Measurements from ENCODE around the gene PDCD2L.
"Not testable (repeated sequence)": the region's sequence is repeated elsewhere in the genome, so short reads cannot be mapped to it uniquely, and the experiment has no call there.

DNA sequence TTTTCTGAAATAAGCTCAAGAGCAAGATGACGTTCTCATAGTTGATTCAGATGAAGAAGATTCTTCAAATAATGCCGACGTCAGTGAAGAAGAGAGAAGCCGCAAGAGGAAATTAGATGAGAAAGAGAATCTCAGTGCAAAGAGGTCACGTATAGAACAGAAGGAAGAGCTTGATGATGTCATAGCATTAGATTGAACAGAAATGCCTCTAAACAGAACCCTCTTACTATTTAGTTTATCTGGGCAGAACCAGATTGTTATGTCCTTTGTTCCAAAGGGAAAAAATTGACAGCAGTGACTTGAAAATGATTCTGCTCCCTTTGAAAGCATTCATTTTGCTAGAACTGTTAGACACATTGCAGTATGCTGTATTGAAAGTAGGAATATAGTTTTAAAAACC is 64.8 kb downstream of the PDCD2L start:
- TF ChIP-seq, protein P1, sequence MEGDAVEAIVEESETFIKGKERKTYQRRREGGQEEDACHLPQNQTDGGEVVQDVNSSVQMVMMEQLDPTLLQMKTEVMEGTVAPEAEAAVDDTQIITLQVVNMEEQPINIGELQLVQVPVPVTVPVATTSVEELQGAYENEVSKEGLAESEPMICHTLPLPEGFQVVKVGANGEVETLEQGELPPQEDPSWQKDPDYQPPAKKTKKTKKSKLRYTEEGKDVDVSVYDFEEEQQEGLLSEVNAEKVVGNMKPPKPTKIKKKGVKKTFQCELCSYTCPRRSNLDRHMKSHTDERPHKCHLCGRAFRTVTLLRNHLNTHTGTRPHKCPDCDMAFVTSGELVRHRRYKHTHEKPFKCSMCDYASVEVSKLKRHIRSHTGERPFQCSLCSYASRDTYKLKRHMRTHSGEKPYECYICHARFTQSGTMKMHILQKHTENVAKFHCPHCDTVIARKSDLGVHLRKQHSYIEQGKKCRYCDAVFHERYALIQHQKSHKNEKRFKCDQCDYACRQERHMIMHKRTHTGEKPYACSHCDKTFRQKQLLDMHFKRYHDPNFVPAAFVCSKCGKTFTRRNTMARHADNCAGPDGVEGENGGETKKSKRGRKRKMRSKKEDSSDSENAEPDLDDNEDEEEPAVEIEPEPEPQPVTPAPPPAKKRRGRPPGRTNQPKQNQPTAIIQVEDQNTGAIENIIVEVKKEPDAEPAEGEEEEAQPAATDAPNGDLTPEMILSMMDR (IDR thresholded peaks at IDR 0.05) = not testable (repeated sequence)
- not testable (repeated sequence) for TF ChIP-seq POLR2A (IDR thresholded peaks at IDR 0.05)

Data from testis (tissue), 2 donors.